HG03354 (cell line): Measurements from ENCODE around the gene ZNF683.
"Not testable (repeated sequence)": the region's sequence is repeated elsewhere in the genome, so short reads cannot be mapped to it uniquely, and the experiment has no call there.

Source experiments
- ATAC-seq: cut with Tn5 transposase; IDR thresholded peaks from one replicate; pipeline ENCODE4 v1.9.1; 2021; ENCODE audit warnings: mild to moderate bottlenecking; ENCODE audit not compliant: unreplicated experiment, poor library complexity, severe bottlenecking

ZNF683 gene

GRCh38 chr1:26388791-26389445 lies 16.4 kb upstream of the ZNF683 start:
- ATAC-seq, result no peak

- ATAC-seq, result no peak
Measured at GRCh38 chr1:26387447-26387846, 14.9 kb upstream of the ZNF683 start.

- not testable (repeated sequence) for ATAC-seq
Measured at GRCh38 chr1:26385063-26385462, 12.5 kb upstream of the ZNF683 start.

GRCh38 chr1:26384076-26384475 lies 11.5 kb upstream of the ZNF683 start:
- no peak for ATAC-seq

GRCh38 chr1:26378879-26379251 lies 6.3 kb upstream of the ZNF683 start:
- ATAC-seq, result no peak

GRCh38 chr1:26378088-26378878 lies 5.7 kb upstream of the ZNF683 start:
- no peak for ATAC-seq

GRCh38 chr1:26376050-26376449 lies 3.5 kb upstream of the ZNF683 start:
- no peak for ATAC-seq

GRCh38 chr1:26375081-26375480 lies 2.5 kb upstream of the ZNF683 start:
- ATAC-seq, result no peak

- ATAC-seq, result not testable (repeated sequence)
Measured at GRCh38 chr1:26374361-26374760, 1.8 kb upstream of the ZNF683 start.

- no peak for ATAC-seq
Measured at GRCh38 chr1:26373789-26374188, 1.2 kb upstream of the ZNF683 start.

GRCh38 chr1:26373281-26373680 lies 731 bp upstream of the ZNF683 start:
- no peak for ATAC-seq

- ATAC-seq, result no peak
Measured at GRCh38 chr1:26372039-26372438, 511 bp downstream of the ZNF683 start.

- no peak for ATAC-seq
Measured at GRCh38 chr1:26370591-26371382, 1.8 kb downstream of the ZNF683 start.

GRCh38 chr1:26368486-26368885 lies 4.1 kb downstream of the ZNF683 start:
- no peak for ATAC-seq

GRCh38 chr1:26368006-26368405 lies 4.5 kb downstream of the ZNF683 start:
- no peak for ATAC-seq

- ATAC-seq, result no peak
Measured at GRCh38 chr1:26367441-26367840, 5.1 kb downstream of the ZNF683 start.

- no peak for ATAC-seq
Measured at GRCh38 chr1:26364956-26365355, 7.6 kb downstream of the ZNF683 start.

GRCh38 chr1:26363549-26364448 lies 8.8 kb downstream of the ZNF683 start:
- peak; percentile 49 for ATAC-seq

GRCh38 chr1:26362331-26362730 lies 10.2 kb downstream of the ZNF683 start:
- ATAC-seq, result no peak
